SK-N-SH (cell line): Measurements from ENCODE around the gene C19orf44. TPM values are rescaled to one million over a fixed set of nuclear protein-coding genes. Genes with fewer than 3 reads are reported as not detected.

ENCODE experiments used
- CTCF ChIA-PET: fragments of 300-600, 350-600 bp; formaldehyde crosslinking; extraction: SDS; loops from one replicate; lab custom pipeline; 2021; lab: Yijun Ruan, JAX
- POLR2A ChIA-PET: fragments of 350-600 bp; sonication (Branson Sonifier 250); formaldehyde crosslinking; extraction: SDS; loops from one replicate; lab custom pipeline; 2020; ENCODE audit warnings: antibody characterized with exemption, inconsistent platforms; lab: Yijun Ruan, JAX
- DNase-seq: peaks from one replicate; pipeline ENCODE4 v3.0.0; 2012
- H2AFZ ChIP-seq: fragments of 200-600 bp; sonication (generic); 2 replicates; pipeline ENCODE4 v1.8.1; 2016; ENCODE audit warnings: antibody characterized with exemption, mild to moderate bottlenecking, low read depth
- H3F3A ChIP-seq: fragments of 200-600 bp; sonication (generic); replicated peaks from 2 replicates; pipeline ENCODE3; 2016; ENCODE audit warnings: antibody characterized with exemption, mild to moderate bottlenecking; ENCODE audit not compliant: insufficient read depth
- H3K27ac ChIP-seq, 2 experiments: fragments of 200-500 bp in 1 of 2; fragments of 200-600 bp in 1 of 2; sonication (Bioruptor generic) in 1 of 2; sonication (generic), shearing (Covaris generic) in 1 of 2; 2 replicates each; pipeline versions ENCODE4 v1.5.1 to v1.6.1; 2014 to 2016; ENCODE audit warnings: low read depth in 2 of 2, inconsistent platforms in 1 of 2, low read length in 1 of 2, mild to moderate bottlenecking in 1 of 2, mixed read lengths in 1 of 2
- H3K27me3 ChIP-seq: fragments of 200-600 bp; sonication (generic), shearing (Covaris generic); 2 replicates; pipeline ENCODE4 v1.6.1; 2016; ENCODE audit warnings: mixed run types; ENCODE audit not compliant: insufficient read depth
- H3K36me3 ChIP-seq, 2 experiments: fragments of 200-500 bp in 1 of 2; fragments of 200-600 bp in 1 of 2; sonication (Bioruptor generic) in 1 of 2; sonication (generic) in 1 of 2; replicated peaks in 1 of 2; 2 replicates each; pipeline versions ENCODE3 to v1.5.1; 2014 to 2016; ENCODE audit warnings: low read length in 1 of 2, mild to moderate bottlenecking in 1 of 2; ENCODE audit not compliant: insufficient read depth in 2 of 2, control insufficient read depth in 1 of 2
- H3K4me1 ChIP-seq, 2 experiments: fragments of 200-500 bp in 1 of 2; fragments of 200-600 bp in 1 of 2; sonication (Bioruptor generic) in 1 of 2; sonication (generic), shearing (Covaris generic) in 1 of 2; 2 replicates each; pipeline versions ENCODE4 v1.5.1 to v1.6.1; 2014 to 2016; ENCODE audit warnings: low read depth in 1 of 2, low read length in 1 of 2, mixed run types in 1 of 2; ENCODE audit not compliant: insufficient read depth in 2 of 2, control insufficient read depth in 1 of 2
- H3K4me2 ChIP-seq: fragments of 200-600 bp; sonication (generic), shearing (Covaris generic); 2 replicates; pipeline ENCODE4 v1.6.1; 2017; ENCODE audit warnings: mixed run types
- H3K4me3 ChIP-seq, 2 experiments: fragments of 200-500 bp in 1 of 2; fragments of 200-600 bp in 1 of 2; sonication (Bioruptor generic) in 1 of 2; sonication (generic), shearing (Covaris generic) in 1 of 2; 2 replicates each; pipeline versions ENCODE4 v1.5.1 to v1.8.1; 2014 to 2016; ENCODE audit warnings: low read depth in 2 of 2, inconsistent platforms in 1 of 2, low read length in 1 of 2, mild to moderate bottlenecking in 1 of 2, mixed read lengths in 1 of 2, moderate library complexity in 1 of 2
- H3K79me2 ChIP-seq: fragments of 200-600 bp; sonication (generic); 2 replicates; pipeline ENCODE4 v1.8.1; 2017; ENCODE audit warnings: mild to moderate bottlenecking; ENCODE audit not compliant: insufficient read depth
- H3K9ac ChIP-seq: fragments of 200-600 bp; sonication (generic); 2 replicates; pipeline ENCODE4 v1.6.1; 2017; ENCODE audit warnings: mixed run types
- H3K9me2 ChIP-seq: fragments of 200-600 bp; sonication (generic); 2 replicates; pipeline ENCODE4 v1.6.1; 2017; ENCODE audit warnings: mixed run types
- H3K9me3 ChIP-seq: fragments of 200-600 bp; sonication (generic); 2 replicates; pipeline ENCODE4 v1.6.1; 2017; ENCODE audit warnings: mixed run types, mild to moderate bottlenecking, moderate library complexity
- H4K20me1 ChIP-seq: fragments of 200-600 bp; sonication (generic); 2 replicates; pipeline ENCODE4 v1.6.1; 2017; ENCODE audit warnings: mild to moderate bottlenecking, mixed run types; ENCODE audit not compliant: insufficient read depth
- FOXJ3 ChIP-seq: sonication (generic); formaldehyde crosslinking; IDR thresholded peaks from 2 replicates; pipeline ENCODE4 v1.5.1; 2020; ENCODE audit warnings: mild to moderate bottlenecking, missing genetic modification reagents
- FOXM1 ChIP-seq: IDR thresholded peaks from 2 replicates; pipeline ENCODE4 v1.4.0; 2012; ENCODE audit warnings: low read depth, mild to moderate bottlenecking
- GABPA ChIP-seq: IDR thresholded peaks from 2 replicates; pipeline ENCODE4 v1.4.0; 2012; ENCODE audit warnings: low read depth, mild to moderate bottlenecking
- JUND ChIP-seq: IDR thresholded peaks from 2 replicates; pipeline ENCODE4 v1.4.0; 2012
- MAX ChIP-seq: IDR thresholded peaks from 2 replicates; pipeline ENCODE4 v1.4.0; 2012; ENCODE audit warnings: low read depth
- MEF2A ChIP-seq: IDR thresholded peaks from 2 replicates; pipeline ENCODE4 v1.4.0; 2012; ENCODE audit warnings: low read depth, borderline replicate concordance
- POLR2AphosphoS5 ChIP-seq: IDR thresholded peaks from 2 replicates; pipeline ENCODE4 v1.6.1; 2012; ENCODE audit warnings: low read depth, low read length
- SMC3 ChIP-seq: IDR thresholded peaks from 2 replicates; pipeline ENCODE4 v1.6.1; 2012; ENCODE audit warnings: low read depth, low read length, improper control_type of control experiment
- TCF12 ChIP-seq: IDR thresholded peaks from 2 replicates; pipeline ENCODE4 v1.4.0; 2012
- TEAD4 ChIP-seq: IDR thresholded peaks from 2 replicates; pipeline ENCODE4 v1.4.0; 2012; ENCODE audit warnings: mild to moderate bottlenecking, borderline replicate concordance; ENCODE audit not compliant: insufficient read depth
- USF2 ChIP-seq: fragments of 150-350 bp; IDR thresholded peaks from 2 replicates; pipeline ENCODE4 v1.6.1; 2017; ENCODE audit warnings: antibody characterized with exemption, low read length, low read depth, borderline replicate concordance
- YY1 ChIP-seq: IDR thresholded peaks from 2 replicates; pipeline ENCODE4 v1.4.0; 2012; ENCODE audit warnings: low read depth, mild to moderate bottlenecking
- WGBS: methylation state at CpG from one replicate; pipeline ENCODE4 v1.1.6; 2017; ENCODE audit warnings: low lambda C conversion rate; 5-methylcytosine and 5-hydroxymethylcytosine counted together
- polyA plus RNA-seq, 3 experiments: library from polyadenylated mRNA; depleted of rRNA; stranded (reverse); fragments of >200 nt; gene quantifications; 2 replicates each; pipeline ENCODE4 v1.2.3, GENCODE V29; 2012
- TF ChIP-seq, protein P1 (sequence below): fragments of 150-350 bp; IDR thresholded peaks from 2 replicates; pipeline ENCODE4 v1.6.1; 2016; ENCODE audit warnings: mild to moderate bottlenecking, low read depth, low read length
- TF ChIP-seq, protein P2 (sequence below): IDR thresholded peaks from 2 replicates; pipeline ENCODE4 v1.6.1; 2012; ENCODE audit warnings: mild to moderate bottlenecking, low read depth, low read length, moderate library complexity

The C19orf44 gene
- polyA plus RNA-seq, 1 of the 3 experiments (the other 2 are of a cell fraction): 6.0 TPM

- no peak overlapping the region for H3K4me2 ChIP-seq
- WGBS: 97% methylated on average over 11 of the region's 11 CpGs
- no peaks in the 10 kb centered on the region for H3K27me3 ChIP-seq
- H3K4me1 ChIP-seq: peaks cover 14% of the 10 kb centered on the region in 2 experiments; a peak in 2 of 4 replicates
- H3F3A ChIP-seq: peaks cover 9% of the 10 kb centered on the region
- no peak for DNase-seq
- peaks cover 25% of the 10 kb centered on the region for H4K20me1 ChIP-seq
- H3K9ac ChIP-seq: no peak overlapping the region
- no peaks in the 10 kb centered on the region for H3K9me3 ChIP-seq
- TF ChIP-seq, protein P1, sequence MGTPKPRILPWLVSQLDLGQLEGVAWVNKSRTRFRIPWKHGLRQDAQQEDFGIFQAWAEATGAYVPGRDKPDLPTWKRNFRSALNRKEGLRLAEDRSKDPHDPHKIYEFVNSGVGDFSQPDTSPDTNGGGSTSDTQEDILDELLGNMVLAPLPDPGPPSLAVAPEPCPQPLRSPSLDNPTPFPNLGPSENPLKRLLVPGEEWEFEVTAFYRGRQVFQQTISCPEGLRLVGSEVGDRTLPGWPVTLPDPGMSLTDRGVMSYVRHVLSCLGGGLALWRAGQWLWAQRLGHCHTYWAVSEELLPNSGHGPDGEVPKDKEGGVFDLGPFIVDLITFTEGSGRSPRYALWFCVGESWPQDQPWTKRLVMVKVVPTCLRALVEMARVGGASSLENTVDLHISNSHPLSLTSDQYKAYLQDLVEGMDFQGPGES: no peak
- TF ChIP-seq GABPA (no peak), FOXM1 (no peak), TCF12 (no peak), MEF2A (no peak), JUND (no peak), TEAD4 (no peak), FOXJ3 (CRISPR knock-in tag) (no peak), MAX (no peak), YY1 (no peak), USF2 (no peak), POLR2AphosphoS5 (no peak), SMC3 (no peak)
- TF ChIP-seq, protein P2, sequence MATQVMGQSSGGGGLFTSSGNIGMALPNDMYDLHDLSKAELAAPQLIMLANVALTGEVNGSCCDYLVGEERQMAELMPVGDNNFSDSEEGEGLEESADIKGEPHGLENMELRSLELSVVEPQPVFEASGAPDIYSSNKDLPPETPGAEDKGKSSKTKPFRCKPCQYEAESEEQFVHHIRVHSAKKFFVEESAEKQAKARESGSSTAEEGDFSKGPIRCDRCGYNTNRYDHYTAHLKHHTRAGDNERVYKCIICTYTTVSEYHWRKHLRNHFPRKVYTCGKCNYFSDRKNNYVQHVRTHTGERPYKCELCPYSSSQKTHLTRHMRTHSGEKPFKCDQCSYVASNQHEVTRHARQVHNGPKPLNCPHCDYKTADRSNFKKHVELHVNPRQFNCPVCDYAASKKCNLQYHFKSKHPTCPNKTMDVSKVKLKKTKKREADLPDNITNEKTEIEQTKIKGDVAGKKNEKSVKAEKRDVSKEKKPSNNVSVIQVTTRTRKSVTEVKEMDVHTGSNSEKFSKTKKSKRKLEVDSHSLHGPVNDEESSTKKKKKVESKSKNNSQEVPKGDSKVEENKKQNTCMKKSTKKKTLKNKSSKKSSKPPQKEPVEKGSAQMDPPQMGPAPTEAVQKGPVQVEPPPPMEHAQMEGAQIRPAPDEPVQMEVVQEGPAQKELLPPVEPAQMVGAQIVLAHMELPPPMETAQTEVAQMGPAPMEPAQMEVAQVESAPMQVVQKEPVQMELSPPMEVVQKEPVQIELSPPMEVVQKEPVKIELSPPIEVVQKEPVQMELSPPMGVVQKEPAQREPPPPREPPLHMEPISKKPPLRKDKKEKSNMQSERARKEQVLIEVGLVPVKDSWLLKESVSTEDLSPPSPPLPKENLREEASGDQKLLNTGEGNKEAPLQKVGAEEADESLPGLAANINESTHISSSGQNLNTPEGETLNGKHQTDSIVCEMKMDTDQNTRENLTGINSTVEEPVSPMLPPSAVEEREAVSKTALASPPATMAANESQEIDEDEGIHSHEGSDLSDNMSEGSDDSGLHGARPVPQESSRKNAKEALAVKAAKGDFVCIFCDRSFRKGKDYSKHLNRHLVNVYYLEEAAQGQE: no peak
- TF ChIP-seq, all 33 proteins: peak for 0
- ChIA-PET POLR2A (no interaction called here), CTCF (interaction anchor here (1.0 to 1.1 kb wide), 2 partner anchors 18 to 103 kb away, joined by 3 to 4 read pairs; no protein-coding TSS in a partner anchor)
- Histone ChIP-seq H3K27ac (no peak overlapping the region), H3K36me3 (peaks cover 1 to 11% of the 10 kb centered on the region in 2 experiments), H3K9me2 (no peaks in the 10 kb centered on the region), H3K79me2 (peaks cover 55% of the 10 kb centered on the region), H2AFZ (no peak overlapping the region), H3K4me3 (no peak overlapping the region)
Observed at GRCh38 chr19:16544473-16545231, 48.5 kb downstream of the C19orf44 start.
